ENCODE results near the gene TMEM233. TPM values are rescaled to one million over a fixed set of nuclear protein-coding genes. Genes with fewer than 3 reads are reported as not detected.

TMEM233 gene
- total and polyA plus RNA-seq, 10 of the 15 experiments (the other 5 are each of a cell fraction or from before 2014, with no cell fraction given), result not detected

GRCh38 chr12:119666900-119667576 is 73.5 kb downstream of the TMEM233 start (continued):
- TF ChIP-seq PBX3 (IDR thresholded peaks at IDR 0.05; ENCODE audit: insufficient replicate concordance, low read depth, low read length), result no peak
- TF ChIP-seq ZBTB11 (CRISPR knock-in tag; IDR thresholded peaks at IDR 0.05), result 0 out of 2 replicates have a peak, but pooled peaks have one; percentile 31
- TF ChIP-seq NR2C1 (IDR thresholded peaks at IDR 0.05), result no peak
- no peak for TF ChIP-seq BCLAF1 (IDR thresholded peaks at IDR 0.05)
- no peak for TF ChIP-seq TCF3 (IDR thresholded peaks at IDR 0.05; ENCODE audit: borderline replicate concordance, insufficient read depth, low read depth, low read length)
- no peak; the same call in 1 of the 2 replicates for TF ChIP-seq SIN3A (IDR thresholded peaks at IDR 0.05; ENCODE audit: low read depth, low read length)
- TF ChIP-seq ZNF687 (IDR thresholded peaks at IDR 0.05), result no peak
- no peak for TF ChIP-seq E2F8 (IDR thresholded peaks at IDR 0.05; ENCODE audit: low read depth, partially characterized antibody)
- no peak for TF ChIP-seq USF1 (IDR thresholded peaks at IDR 0.05; ENCODE audit: borderline replicate concordance, extremely low read length, insufficient read depth, low read depth, low read length)
- TF ChIP-seq RBBP5 (conservative IDR thresholded peaks at IDR 0.05), result no peak

All from GM12878 (cell line).